MM.1S (cell line): Measurements from ENCODE around the gene TLE3.

Experiments
- CTCF ChIP-seq: fragments of 300-600 bp; sonication (generic); IDR thresholded peaks from 2 replicates; pipeline ENCODE4 v1.5.1; 2016; ENCODE audit warnings: antibody characterized with exemption, low read length, mixed read lengths
- EZH2 ChIP-seq: fragments of 300-600 bp; sonication (generic); optimal IDR thresholded peaks from 2 replicates; pipeline ENCODE3; 2017; ENCODE audit warnings: low read depth, mild to moderate bottlenecking, antibody characterized with exemption, low read length, mixed read lengths

GRCh38 chr15:70133781-70134421 is 36.2 kb upstream of the TLE3 start:
- no peak for TF ChIP-seq CTCF
- TF ChIP-seq EZH2: no peak
